GM12891 (cell line): Measurements from ENCODE around the gene TMEM52.

ENCODE experiments used
- PAX5 ChIP-seq: IDR thresholded peaks from 2 replicates; pipeline ENCODE4 v1.6.1; 2011; ENCODE audit warnings: low read length, moderate library complexity, mild to moderate bottlenecking; ENCODE audit not compliant: insufficient read depth, severe bottlenecking
- POLR2A ChIP-seq: IDR thresholded peaks from 2 replicates; pipeline ENCODE4 v1.6.1; 2011; ENCODE audit warnings: low read depth, low read length, control low read depth
- POLR2AphosphoS5 ChIP-seq: IDR thresholded peaks from 2 replicates; pipeline ENCODE4 v1.6.1; 2011; ENCODE audit warnings: low read depth, low read length, control low read depth
- POU2F2 ChIP-seq: IDR thresholded peaks from 2 replicates; pipeline ENCODE4 v1.6.1; 2011; ENCODE audit warnings: low read depth, mild to moderate bottlenecking, control low read depth, low read length, moderate library complexity

GRCh38 chr1:1917995-1918900 lies 831 bp downstream of the TMEM52 start:
- TF ChIP-seq PAX5 = no peak
- no peak for TF ChIP-seq POLR2A
- no peak for TF ChIP-seq POLR2AphosphoS5
- no peak for TF ChIP-seq POU2F2
